IgD-negative memory B cell (primary cell): ENCODE measurements around the gene C6orf62. TPM values are rescaled to one million over a fixed set of nuclear protein-coding genes. Genes with fewer than 3 reads are reported as not detected.
A peak's percentile ranks its signal among the peaks of the same experiment; 100 is the strongest.
"Not testable (repeated sequence)": the region's sequence is repeated elsewhere in the genome, so short reads cannot be mapped to it uniquely, and the experiment has no call there.

Source experiments
- H3K27ac Mint-ChIP-seq, 3 donors: one replicate each; pipeline ENCODE4 v1.8.0; 2020 to 2022; ENCODE audit warnings: mild to moderate bottlenecking in 3 of 3, mixed read lengths in 3 of 3, moderate library complexity in 1 of 3
- H3K27me3 Mint-ChIP-seq: one replicate; pipeline ENCODE4 v1.8.0; 2021; ENCODE audit warnings: mixed read lengths
- H3K36me3 Mint-ChIP-seq: one replicate; pipeline ENCODE4 v1.8.0; 2020; ENCODE audit warnings: mild to moderate bottlenecking, mixed read lengths
- H3K4me1 Mint-ChIP-seq, 3 donors: one replicate each; pipeline ENCODE4 v1.8.0; 2020 to 2022; ENCODE audit warnings: mixed read lengths in 3 of 3, mild to moderate bottlenecking in 1 of 3
- H3K4me3 Mint-ChIP-seq, 4 donors: one replicate each; pipeline ENCODE4 v1.8.0; 2020 to 2022; ENCODE audit warnings: mild to moderate bottlenecking in 4 of 4, mixed read lengths in 4 of 4, moderate library complexity in 3 of 4
- H3K9me3 Mint-ChIP-seq, 3 donors: one replicate each; pipeline ENCODE4 v1.8.0; 2020 to 2021; ENCODE audit warnings: mixed read lengths in 3 of 3, mild to moderate bottlenecking in 1 of 3
- polyA plus RNA-seq: library from polyadenylated mRNA; unstranded; fragments of 300-500 nt; fragmentation: Illumina TruSeq; gene quantifications from one replicate; pipeline ENCODE4 v1.2.3, GENCODE V29; 2021

Gene C6orf62
- 102 TPM for polyA plus RNA-seq

DNA sequence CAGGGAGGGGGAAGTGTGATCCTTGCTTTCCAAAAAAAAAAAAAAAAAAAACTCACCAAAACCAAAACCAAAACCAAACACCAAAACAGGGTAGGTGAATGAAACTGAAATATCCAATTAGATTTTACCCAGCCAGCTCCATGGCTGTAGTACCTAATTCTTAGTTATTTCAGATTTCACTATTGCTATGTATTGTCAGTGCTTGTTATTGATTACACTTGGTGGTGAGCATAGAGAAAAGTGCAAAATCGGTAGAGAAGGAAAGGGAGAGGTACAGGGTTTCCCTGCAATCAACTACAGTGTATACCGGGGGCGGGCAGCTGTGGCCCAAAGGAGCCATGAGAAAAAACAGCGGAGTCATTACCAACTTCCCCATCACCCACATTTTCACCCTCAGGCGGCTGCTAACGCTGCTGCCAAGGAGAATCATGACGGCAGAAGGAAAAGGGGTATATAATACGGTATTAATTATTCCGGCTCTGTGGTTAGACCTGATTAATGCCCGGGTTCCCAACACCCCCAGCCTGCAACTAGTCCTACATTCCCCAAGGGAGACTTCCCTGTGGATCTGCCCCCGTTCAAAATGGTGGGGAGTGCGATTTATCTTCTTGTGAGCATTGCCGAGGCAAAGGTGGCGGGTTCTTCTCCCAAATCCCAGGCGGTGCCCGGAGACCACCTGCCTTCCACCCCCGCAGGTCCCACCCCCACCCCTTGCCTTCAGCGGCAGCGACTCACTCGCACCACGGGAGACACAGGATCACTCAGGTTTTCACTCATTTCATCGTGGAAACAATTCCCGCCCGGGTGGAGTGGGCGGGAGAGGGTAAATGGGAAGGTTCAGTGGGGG, at the start of gene C6orf62:
Gene C6orf62 (minus strand): TSS at position 30 of the 847 bp plus-strand sequence. CDS start 486 bp downstream, outside the sequence.
- Mint-ChIP-seq H3K9me3 (no peaks in the 10 kb centered on the region), H3K36me3 (peaks cover 4% of the 10 kb centered on the region), H3K4me3 (peak within 1 kb of the TSS; percentile 88 to 100 (median 98)), H3K27me3 (no peaks in the 10 kb centered on the region), H3K4me1 (peaks cover 36 to 43% (median 39%) of the 10 kb centered on the region in 3 donors), H3K27ac (peak within 1 kb of the TSS; percentile 90 to 100 (median 99))

GRCh38 chr6:24768361-24768760, 49.4 kb upstream of the C6orf62 start:
- Mint-ChIP-seq H3K4me3 (no peak overlapping the region), H3K36me3 (no peaks in the 10 kb centered on the region), H3K4me1 (peaks cover 0 to 2% (median 0%) of the 10 kb centered on the region in 3 donors), H3K9me3 (no peaks in the 10 kb centered on the region), H3K27ac (no peak overlapping the region), H3K27me3 (no peaks in the 10 kb centered on the region)

- peaks cover 0 to 2% (median 2%) of the 10 kb centered on the region in 3 donors for H3K4me1 Mint-ChIP-seq
- H3K36me3 Mint-ChIP-seq = no peaks in the 10 kb centered on the region
- H3K27me3 Mint-ChIP-seq = no peaks in the 10 kb centered on the region
- H3K9me3 Mint-ChIP-seq = peaks cover 0 to under 1% (median 0%) of the 10 kb centered on the region in 3 donors
- H3K27ac Mint-ChIP-seq = no peak overlapping the region
- no peak overlapping the region for H3K4me3 Mint-ChIP-seq
These were observed 47.9 kb upstream of the C6orf62 start for GRCh38 chr6:24766680-24767462.

DNA sequence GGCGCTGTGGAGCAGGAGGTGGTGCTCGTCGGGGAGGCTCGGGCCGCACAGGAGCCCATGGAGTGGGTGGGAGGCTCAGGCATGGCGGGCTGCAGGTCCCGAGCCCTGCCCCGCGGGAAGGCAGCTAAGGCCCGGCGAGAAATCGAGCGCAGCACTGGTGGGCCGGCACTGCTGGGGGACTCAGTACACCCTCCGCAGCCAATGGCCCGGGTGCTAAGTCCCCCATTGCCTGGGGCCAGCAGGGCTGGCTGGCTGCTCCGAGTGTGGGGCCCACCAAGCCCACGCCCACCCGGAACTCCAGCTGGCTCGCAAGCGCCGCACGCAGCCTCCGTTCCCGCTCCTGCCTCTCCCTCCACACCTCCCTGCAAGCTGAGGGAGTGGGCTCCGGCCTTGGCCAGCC, 47.0 kb upstream of the C6orf62 start:
- not testable (repeated sequence) for H3K27me3 Mint-ChIP-seq, H3K36me3 Mint-ChIP-seq, H3K27ac Mint-ChIP-seq, H3K4me3 Mint-ChIP-seq, H3K4me1 Mint-ChIP-seq, H3K9me3 Mint-ChIP-seq

DNA sequence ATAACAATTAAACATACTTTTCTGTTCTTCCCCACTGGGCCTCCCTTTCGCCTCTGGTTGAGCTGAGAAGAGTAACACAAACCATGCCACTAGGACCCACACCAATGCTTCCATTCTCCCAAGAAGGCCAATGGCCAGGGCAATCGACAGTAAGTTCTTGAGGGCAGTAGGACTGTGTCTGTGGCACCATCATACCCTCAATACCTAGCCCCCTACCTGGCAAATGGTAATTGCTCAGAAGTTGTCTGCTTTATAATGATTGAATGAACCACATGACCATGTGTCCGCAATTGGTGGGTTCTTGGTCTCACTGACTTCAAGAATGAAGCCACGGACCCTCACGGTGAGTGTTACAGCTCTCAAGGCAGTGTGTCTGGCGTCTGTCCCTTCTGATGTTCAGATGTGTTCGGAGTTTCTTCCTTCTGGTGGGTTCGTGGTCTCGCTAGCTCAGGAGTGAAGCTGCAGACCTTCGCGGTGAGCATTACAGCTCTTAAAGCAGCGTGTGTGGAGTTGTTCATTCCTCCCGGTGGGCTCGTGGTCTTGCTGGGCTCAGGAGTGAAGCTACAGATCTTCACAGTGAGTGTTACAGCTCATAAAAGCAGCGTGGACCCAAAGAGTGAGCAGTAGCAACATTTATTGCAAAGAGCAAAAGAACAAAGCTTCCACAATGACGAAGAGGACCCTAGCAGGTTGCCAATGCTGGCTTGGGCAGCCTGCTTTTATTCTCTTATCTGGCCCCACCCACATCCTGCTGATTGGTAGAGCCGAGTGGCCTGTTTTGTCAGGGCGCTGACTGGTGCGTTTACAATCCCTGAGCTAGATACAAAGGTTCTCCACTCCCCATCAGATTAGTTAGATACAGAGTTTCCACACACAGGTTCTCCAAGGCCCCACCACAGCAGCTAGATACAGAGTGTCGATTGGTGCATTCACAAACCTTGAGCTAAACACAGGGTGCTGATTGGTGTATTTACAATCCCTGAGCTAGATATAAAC, 46.2 kb upstream of the C6orf62 start:
- H3K27ac Mint-ChIP-seq, H3K27me3 Mint-ChIP-seq, H3K4me3 Mint-ChIP-seq, H3K36me3 Mint-ChIP-seq, H3K4me1 Mint-ChIP-seq, H3K9me3 Mint-ChIP-seq: not testable (repeated sequence)

DNA sequence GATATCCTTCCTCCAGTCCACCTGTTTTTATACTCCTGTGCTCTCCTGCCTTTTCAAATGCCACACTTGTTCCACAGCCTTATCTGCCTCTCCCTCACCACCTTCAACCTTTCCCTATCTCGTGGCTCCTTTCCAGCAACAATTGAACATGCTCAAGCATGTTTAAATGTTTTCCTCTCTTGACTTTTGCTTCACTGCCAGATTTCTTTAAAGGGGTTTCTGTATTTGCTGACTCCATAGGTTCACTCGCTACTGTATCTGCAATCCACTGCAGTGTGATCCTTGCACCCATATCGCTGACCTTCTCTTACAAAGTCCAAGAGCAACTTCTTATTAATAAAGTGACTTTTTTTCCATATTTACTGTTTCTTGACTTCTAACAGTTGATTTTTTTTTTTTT, 44.6 kb upstream of the C6orf62 start:
- Mint-ChIP-seq H3K4me3 (no peak overlapping the region), H3K4me1 (peaks cover 0 to 6% (median 5%) of the 10 kb centered on the region in 3 donors), H3K27ac (no peak overlapping the region), H3K27me3 (no peaks in the 10 kb centered on the region), H3K36me3 (no peaks in the 10 kb centered on the region), H3K9me3 (peaks cover 0 to 2% (median 0%) of the 10 kb centered on the region in 3 donors)

DNA sequence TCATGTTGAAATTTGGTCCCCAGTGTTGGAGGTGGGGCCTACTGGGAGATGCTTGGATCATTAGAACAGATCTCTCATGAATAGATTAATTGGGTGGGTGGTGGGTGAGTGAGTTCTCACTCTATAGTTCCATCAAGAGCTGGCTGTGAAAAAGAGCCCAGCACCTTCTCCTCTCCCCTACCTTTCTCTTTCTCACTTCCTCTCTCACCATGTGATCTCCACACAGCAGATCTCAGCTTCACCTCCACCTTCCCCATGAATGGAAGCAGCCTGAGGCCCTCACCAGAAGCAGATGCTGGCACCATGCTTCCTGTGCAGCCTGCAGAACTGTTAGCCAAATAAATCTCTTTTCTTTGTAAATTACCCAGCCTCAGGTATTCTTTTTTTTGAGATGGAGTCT, 42.9 kb upstream of the C6orf62 start:
- no peaks in the 10 kb centered on the region for H3K27me3 Mint-ChIP-seq
- H3K4me3 Mint-ChIP-seq = no peak overlapping the region
- H3K27ac Mint-ChIP-seq = peak overlapping the region in 1 of 3 donors; percentile 16
- H3K9me3 Mint-ChIP-seq = peaks cover 0 to 2% (median 0%) of the 10 kb centered on the region in 3 donors
- peaks cover 0 to 6% (median 5%) of the 10 kb centered on the region in 3 donors for H3K4me1 Mint-ChIP-seq
- no peaks in the 10 kb centered on the region for H3K36me3 Mint-ChIP-seq

DNA sequence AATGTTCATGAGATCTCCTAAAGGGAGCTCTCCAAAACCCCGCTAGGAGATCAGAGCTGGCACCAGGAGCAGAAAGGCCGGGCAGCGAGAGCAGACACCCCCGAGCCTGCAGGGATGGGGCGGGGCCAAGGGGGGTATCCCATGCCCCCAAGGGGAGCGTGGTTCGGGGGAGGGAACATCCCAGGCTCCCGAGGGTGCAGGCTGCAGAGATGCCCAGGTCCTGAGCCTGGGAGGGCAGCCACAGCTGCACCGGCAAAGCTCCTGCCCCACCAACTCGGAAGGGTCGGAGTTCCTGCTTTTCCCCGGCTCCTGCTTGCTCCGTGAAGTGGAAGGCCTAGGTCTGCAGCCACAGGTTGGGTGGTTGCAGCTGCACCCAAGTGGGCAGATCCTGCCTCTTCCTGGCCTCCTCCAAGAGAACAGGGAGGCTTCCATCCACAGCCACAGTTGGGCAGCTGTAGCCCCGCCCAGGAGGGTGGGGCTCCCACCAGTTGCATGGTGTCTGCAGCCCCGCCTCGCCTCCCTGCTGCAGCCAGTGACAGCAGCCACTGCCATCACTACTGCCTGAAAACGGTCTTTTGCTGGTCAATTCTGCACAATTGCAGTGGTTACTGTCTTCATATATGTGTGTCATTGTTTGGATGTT, 42.4 kb upstream of the C6orf62 start:
- H3K9me3 Mint-ChIP-seq = peaks cover 0 to 2% (median 0%) of the 10 kb centered on the region in 3 donors
- H3K36me3 Mint-ChIP-seq = no peaks in the 10 kb centered on the region
- no peak overlapping the region for H3K27ac Mint-ChIP-seq

GRCh38 chr6:24760210-24760609, 41.3 kb upstream of the C6orf62 start:
- Mint-ChIP-seq H3K36me3 (no peaks in the 10 kb centered on the region), H3K4me3 (no peak overlapping the region), H3K9me3 (peaks cover 0 to 2% (median 0%) of the 10 kb centered on the region in 3 donors), H3K4me1 (peaks cover 0 to 5% (median 5%) of the 10 kb centered on the region in 3 donors), H3K27ac (no peak overlapping the region), H3K27me3 (no peaks in the 10 kb centered on the region)

More for the DNA sequence above, 42.4 kb upstream of the C6orf62 start:
- Mint-ChIP-seq H3K4me3 (no peak overlapping the region), H3K27me3 (no peaks in the 10 kb centered on the region), H3K4me1 (peaks cover 0 to 5% (median 5%) of the 10 kb centered on the region in 3 donors)

DNA sequence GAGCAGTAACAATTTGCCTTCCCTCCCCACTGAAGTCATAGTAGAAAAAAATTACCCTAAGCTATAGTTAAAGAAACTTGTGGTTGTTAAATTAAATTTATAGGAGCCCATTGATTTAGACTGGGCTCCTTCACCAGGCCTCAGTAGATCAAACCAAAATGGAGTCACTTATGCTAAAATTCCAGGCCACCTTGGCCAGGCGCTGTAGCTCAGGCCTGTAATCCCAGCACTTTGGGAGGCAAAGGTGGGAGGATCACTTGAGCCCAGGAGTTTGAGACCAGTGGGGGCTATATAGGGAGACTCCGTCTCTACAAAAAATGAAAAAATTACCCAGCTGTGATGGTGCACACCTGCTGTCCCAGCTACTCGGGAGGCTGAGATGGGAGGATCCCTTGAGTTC, 40.8 kb upstream of the C6orf62 start:
- peaks cover 0 to 2% (median 0%) of the 10 kb centered on the region in 3 donors for H3K9me3 Mint-ChIP-seq
- no peaks in the 10 kb centered on the region for H3K27me3 Mint-ChIP-seq
- H3K4me1 Mint-ChIP-seq = peaks cover 0 to 5% (median 5%) of the 10 kb centered on the region in 3 donors
- H3K4me3 Mint-ChIP-seq = no peak overlapping the region
- no peaks in the 10 kb centered on the region for H3K36me3 Mint-ChIP-seq
- H3K27ac Mint-ChIP-seq = no peak overlapping the region

DNA sequence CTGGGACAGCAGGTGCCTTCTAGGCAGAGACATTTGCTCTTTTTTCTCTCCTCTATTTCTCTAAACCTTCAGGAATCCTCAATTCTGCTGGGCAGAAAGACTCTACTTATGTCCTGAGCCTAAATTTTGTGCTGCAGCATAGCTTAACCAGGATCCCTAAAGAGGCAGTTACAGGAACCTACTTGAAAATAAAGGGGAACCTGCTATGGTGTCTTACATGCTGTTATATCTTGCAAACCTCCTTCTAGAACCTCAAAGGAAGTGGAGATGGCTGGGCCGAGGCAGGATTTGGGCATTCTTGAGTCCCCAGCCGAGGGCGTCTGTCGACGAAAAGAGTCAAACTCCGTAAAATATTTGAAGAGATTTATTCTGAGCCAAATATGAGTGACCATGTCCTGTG, 38.7 kb upstream of the C6orf62 start:
- Mint-ChIP-seq H3K4me1 (peaks cover 0 to 5% (median 5%) of the 10 kb centered on the region in 3 donors), H3K36me3 (no peaks in the 10 kb centered on the region), H3K27ac (no peak overlapping the region), H3K27me3 (peaks cover 3% of the 10 kb centered on the region), H3K9me3 (peaks cover 0 to 2% (median 0%) of the 10 kb centered on the region in 3 donors), H3K4me3 (no peak overlapping the region)

DNA sequence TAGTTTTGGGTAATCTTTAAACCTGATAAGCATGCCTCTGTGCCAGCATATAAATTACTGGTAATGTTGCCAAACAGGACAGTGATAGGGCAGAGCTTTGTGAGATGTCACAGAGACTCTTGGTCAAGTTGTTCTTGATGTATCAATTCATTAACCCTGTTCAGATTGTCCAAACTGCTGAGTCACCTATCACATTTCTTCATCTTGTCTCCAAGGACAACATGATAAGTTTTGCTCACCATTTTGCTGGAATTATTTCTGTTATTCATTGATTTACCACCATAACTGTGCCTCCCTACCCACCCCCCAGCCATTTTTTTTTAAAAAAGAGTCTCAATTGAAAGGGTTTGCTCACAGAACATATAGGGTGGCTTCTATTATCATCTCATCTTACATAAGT, 36.3 kb upstream of the C6orf62 start:
- H3K27ac Mint-ChIP-seq = no peak overlapping the region
- peaks cover 2% of the 10 kb centered on the region for H3K36me3 Mint-ChIP-seq
- no peaks in the 10 kb centered on the region for H3K9me3 Mint-ChIP-seq
- no peak overlapping the region for H3K4me3 Mint-ChIP-seq
- peaks cover 5% of the 10 kb centered on the region for H3K27me3 Mint-ChIP-seq
- no peaks in the 10 kb centered on the region for H3K4me1 Mint-ChIP-seq

DNA sequence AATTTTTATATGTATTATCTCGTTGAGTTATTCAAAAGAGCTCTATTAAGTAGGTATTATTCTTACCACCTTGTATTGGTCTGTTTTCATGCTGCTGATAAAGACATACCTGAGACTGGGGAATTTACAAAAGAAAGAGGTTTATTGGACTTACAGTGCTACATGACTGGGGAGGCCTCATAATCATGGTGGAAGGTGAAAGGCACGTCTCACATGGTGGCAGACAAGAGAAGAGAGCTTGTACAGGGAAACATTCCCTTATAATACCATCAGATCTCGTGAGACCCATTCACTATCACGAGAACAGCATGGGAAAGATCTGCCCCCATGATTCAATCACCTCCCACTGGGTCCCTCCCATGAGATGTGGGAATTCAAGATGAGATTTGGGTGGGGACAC, 35.4 kb upstream of the C6orf62 start:
- H3K36me3 Mint-ChIP-seq, H3K4me1 Mint-ChIP-seq, H3K9me3 Mint-ChIP-seq, H3K4me3 Mint-ChIP-seq, H3K27ac Mint-ChIP-seq, H3K27me3 Mint-ChIP-seq: not testable (repeated sequence)

DNA sequence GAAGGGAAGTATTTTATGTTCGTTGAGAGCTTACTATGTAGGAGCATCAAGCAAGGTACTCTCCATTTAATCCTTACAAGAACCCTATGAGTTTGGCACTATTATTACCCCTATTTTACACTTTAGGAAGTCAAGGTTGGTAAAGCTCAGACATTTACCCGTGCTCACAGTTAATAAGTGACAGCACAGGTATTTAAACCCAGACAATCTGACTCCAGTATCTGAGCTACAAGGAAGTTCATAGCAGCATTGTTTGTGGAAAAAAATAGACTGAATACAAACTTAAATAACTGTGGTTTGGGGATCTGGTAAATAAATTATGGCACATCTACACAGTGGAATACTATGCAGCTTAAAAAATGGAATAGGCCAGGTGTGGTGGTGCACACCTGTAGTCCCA, 34.6 kb upstream of the C6orf62 start:
- H3K27ac Mint-ChIP-seq = no peak overlapping the region
- peaks cover 8 to 11% (median 9%) of the 10 kb centered on the region in 3 donors for H3K4me1 Mint-ChIP-seq
- H3K36me3 Mint-ChIP-seq = peaks cover 2% of the 10 kb centered on the region
- no peak overlapping the region for H3K4me3 Mint-ChIP-seq
- no peaks in the 10 kb centered on the region for H3K9me3 Mint-ChIP-seq
- peaks cover 5% of the 10 kb centered on the region for H3K27me3 Mint-ChIP-seq
